ENCODE results near the gene SMIM43. TPM values are rescaled to one million over a fixed set of nuclear protein-coding genes. Genes with fewer than 3 reads are reported as not detected.

SMIM43 gene
- total RNA-seq, 4 donors from 2014 or later: 1.3 TPM; not detected in 3

GRCh38 chr4:121734571-121734970 lies 30.4 kb downstream of the SMIM43 start:
- no peak for TF ChIP-seq CTCF (IDR thresholded peaks at IDR 0.05; ENCODE audit: low read depth)

- TF ChIP-seq CTCF (IDR thresholded peaks at IDR 0.05; ENCODE audit: low read depth): no peak
Measured at GRCh38 chr4:121733942-121734341, 31.0 kb downstream of the SMIM43 start.

- TF ChIP-seq CTCF (IDR thresholded peaks at IDR 0.05; ENCODE audit: low read depth): no peak
Measured at GRCh38 chr4:121728798-121729226, 36.2 kb downstream of the SMIM43 start.

GRCh38 chr4:121728066-121728465 lies 36.9 kb downstream of the SMIM43 start:
- no peak for TF ChIP-seq CTCF (IDR thresholded peaks at IDR 0.05; ENCODE audit: low read depth)

- TF ChIP-seq CTCF (IDR thresholded peaks at IDR 0.05; ENCODE audit: low read depth): no peak
Measured at GRCh38 chr4:121726642-121727268, 38.2 kb downstream of the SMIM43 start.

- no peak for TF ChIP-seq CTCF (IDR thresholded peaks at IDR 0.05; ENCODE audit: low read depth)
Measured at GRCh38 chr4:121724671-121725070, 40.3 kb downstream of the SMIM43 start.

- no peak for TF ChIP-seq CTCF (IDR thresholded peaks at IDR 0.05; ENCODE audit: low read depth)
Measured at GRCh38 chr4:121721700-121722099, 43.3 kb downstream of the SMIM43 start.

All from subcutaneous adipose tissue (tissue), 4 donors.